ENCODE measurements around the gene FBXL19.

DNA sequence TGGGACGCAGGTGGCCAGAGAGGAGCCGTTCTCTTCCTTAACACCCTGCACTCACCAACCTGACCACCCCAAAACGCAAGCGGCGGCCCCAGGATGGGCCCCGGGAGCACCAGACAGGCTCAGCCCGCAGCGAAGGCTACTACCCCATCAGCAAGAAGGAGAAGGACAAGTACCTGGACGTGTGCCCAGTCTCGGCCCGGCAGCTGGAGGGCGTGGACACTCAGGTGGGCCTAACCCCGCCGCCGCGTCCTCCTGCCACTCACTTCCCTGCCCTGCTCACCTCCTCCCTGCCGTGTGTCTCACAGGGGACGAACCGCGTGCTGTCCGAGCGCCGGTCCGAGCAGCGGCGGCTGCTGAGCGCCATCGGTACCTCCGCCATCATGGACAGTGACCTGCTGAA lies 57.1 kb downstream of the FBXL19 start:
- TF ChIP-seq, protein P1, sequence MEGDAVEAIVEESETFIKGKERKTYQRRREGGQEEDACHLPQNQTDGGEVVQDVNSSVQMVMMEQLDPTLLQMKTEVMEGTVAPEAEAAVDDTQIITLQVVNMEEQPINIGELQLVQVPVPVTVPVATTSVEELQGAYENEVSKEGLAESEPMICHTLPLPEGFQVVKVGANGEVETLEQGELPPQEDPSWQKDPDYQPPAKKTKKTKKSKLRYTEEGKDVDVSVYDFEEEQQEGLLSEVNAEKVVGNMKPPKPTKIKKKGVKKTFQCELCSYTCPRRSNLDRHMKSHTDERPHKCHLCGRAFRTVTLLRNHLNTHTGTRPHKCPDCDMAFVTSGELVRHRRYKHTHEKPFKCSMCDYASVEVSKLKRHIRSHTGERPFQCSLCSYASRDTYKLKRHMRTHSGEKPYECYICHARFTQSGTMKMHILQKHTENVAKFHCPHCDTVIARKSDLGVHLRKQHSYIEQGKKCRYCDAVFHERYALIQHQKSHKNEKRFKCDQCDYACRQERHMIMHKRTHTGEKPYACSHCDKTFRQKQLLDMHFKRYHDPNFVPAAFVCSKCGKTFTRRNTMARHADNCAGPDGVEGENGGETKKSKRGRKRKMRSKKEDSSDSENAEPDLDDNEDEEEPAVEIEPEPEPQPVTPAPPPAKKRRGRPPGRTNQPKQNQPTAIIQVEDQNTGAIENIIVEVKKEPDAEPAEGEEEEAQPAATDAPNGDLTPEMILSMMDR (IDR thresholded peaks at IDR 0.05): no peak
- TF ChIP-seq EZH2 (IDR thresholded peaks at IDR 0.05; ENCODE audit: borderline replicate concordance, insufficient read depth, low read depth, low read length, poor library complexity, severe bottlenecking): no peak

Measured in B cell (primary cell).